ENCODE measurements around the gene PLAGL1.

DNA sequence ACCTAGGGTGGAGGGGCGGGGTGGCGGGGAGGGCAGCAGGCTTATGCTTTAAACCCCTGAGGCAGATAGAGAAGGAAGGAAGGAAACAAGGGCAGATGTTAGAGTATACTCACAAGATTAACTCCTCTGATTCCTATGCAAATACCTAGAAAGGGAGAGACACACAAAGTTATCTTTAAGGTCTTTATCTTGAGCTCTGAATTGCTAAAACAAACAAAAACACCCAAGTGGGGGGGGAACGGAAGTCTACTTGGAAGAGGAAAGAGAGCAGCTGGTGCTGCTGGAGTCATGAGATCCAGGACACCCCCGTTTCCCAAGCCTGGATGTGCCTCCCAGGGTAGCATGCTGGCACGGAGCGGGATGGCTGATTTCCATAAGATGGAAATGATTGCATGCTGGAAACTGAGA is 43.4 kb downstream of the PLAGL1 start:
- TF ChIP-seq CTCF (conservative IDR thresholded peaks at IDR 0.05; ENCODE audit: low read length), result no peak
- no peak for TF ChIP-seq EZH2phosphoT487 (IDR thresholded peaks at IDR 0.05; ENCODE audit: borderline replicate concordance)

All from Loucy (cell line).